Measurements from ENCODE around the gene CUBN.

The CUBN gene

DNA sequence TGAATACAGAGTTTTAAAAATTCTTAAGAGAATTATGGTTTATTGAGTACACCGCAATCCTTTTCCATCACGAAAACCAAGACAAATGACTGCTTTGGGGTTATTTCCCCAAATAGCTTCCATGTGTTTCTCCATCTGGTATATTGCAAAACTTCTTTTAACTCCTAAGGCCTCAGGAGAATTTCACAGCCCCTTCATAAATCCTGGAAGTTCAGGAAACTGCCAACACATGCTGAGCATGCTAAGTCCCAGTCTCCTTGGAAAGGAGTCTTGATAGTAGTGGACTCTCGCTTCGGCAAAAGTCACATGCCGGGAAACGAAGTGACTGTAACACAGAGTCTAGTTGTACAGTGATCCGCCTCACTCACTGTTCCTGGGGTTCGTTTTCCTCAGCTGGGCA lies 224.3 kb downstream of the CUBN start:
- no peak for DNase-seq

DNA sequence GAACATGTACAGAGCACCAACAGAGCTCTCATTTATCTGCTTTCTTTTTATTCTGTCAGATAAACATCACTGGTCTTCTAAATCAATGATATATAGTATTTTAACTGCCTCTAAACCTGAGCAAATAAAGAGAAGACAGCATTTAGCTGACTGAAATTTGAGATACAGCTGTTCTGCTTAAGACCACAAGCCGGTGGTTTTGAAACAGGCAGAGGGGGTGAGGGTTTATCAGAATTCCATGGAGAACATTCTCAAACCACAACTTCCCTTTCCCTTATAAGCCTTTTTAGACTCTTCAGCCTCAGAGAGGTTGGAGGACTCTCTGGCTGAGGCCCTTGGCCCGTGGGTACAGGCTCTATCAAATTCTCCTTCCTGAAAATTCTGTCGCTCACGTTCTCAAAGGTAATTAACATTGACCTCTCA lies 225.0 kb downstream of the CUBN start:
- DNase-seq: peak; percentile 35

DNA sequence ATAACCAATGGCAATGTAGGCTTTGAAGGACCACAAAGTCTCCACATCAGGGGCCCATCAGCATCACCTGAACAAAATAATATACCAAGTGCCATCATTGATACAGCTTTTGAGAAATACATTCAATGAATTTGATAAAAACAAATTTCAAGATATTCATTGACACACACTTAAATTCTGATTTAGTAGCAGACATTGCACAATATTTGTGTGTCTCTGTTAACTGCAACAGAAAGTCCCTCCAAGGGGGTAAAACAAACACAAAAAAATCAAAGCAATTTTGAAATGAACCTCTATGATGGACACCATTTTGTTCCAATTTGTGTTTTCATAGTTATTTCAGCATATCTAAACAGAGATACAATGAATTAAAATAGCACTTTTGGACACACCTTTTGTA lies 225.6 kb downstream of the CUBN start:
- no peak for DNase-seq

DNA sequence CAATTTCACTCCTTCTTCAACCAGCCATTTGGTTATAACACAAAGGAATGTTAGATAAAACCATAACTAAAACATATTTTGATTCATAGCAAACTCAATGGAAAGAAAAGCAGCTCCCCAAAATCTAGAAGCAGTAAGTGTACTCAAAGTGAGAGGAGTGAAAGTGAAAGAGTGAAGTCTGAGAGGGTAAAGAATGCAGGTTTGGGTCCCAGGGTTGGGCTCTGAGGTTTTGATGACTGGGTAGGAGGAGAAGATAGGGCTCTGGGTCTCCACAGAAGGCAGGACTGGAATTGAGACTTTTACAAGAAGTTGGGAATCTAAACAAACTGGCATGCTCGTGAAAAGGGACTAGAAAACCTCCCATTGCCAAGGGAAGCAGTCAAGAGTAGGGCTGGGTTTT lies 227.0 kb downstream of the CUBN start:
- no peak for DNase-seq

DNA sequence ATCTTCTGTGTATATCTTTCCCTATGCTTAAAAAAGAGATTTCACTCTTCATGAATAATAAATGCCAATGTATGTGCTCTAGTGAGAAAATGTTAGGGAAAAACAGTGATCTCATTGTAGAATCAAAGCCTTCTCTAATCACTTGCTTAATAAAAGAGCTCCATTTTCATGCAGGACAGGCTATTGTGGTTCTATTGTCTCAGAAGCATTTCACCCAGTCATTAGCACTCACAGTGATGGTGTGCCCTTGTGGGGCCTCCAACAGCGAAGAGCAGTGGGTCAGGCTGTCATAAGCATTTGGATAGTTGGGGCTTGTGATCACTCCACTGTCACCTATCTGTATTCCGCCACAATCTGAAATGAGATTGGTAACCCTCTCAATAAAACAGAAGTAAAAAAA lies 228.5 kb downstream of the CUBN start:
- no peak for DNase-seq

DNA sequence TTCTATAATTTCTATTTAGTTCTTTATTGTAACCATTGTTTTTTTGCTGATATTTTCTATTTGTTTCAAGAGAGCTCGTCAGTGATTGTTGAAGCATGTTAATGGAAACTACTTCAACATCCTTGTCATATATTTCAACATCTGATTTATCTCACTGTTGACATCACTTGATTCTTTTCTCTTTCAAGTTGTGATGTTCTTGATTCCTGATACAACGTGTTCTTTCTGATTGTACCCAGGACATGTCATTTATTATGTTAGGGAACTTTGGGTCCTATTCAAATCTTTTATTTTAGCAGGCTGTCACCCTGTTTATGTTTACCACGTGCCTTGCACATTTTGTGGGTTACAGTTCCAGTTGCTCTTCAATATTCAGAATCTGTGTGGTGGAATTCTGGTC lies 232.6 kb downstream of the CUBN start:
- no peak for DNase-seq

DNA sequence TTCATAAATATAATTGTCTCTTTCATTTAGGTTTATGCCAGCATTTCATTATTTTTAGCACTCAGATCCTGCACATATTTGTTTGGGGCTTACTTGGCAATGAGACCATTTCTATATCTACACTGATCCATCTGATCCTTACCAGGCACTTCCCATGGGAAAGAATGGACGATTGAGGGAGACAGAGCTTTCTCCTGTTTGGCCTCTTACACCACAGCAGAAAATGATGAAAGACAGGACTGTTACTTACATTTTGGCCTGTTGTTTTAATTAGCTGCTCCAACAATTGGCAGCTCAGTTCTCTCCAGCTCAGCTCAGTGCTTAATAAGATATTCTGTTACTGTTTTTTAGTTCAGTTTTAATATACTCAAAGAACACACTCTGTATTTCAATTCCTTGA lies 234.8 kb downstream of the CUBN start:
- DNase-seq: no peak

DNA sequence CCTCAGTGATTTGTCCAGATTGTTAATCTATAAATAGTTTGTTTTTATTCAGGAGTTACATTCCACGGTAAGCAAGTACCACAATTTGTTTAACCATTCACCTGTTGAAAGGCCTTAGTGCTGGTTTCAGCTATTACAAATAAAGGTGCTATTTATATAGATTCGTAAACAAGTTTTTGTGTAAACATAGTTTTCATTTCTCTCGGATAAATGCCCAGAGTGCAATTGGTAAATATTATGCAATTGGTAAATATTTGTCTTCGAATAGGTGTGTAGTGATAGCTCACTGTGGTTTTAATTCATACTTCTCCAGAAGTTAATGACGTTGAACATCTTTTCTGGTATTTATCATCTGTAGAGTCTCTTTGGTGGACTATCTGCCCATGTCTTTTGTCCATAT lies 235.9 kb downstream of the CUBN start:
- no peak for DNase-seq

DNA sequence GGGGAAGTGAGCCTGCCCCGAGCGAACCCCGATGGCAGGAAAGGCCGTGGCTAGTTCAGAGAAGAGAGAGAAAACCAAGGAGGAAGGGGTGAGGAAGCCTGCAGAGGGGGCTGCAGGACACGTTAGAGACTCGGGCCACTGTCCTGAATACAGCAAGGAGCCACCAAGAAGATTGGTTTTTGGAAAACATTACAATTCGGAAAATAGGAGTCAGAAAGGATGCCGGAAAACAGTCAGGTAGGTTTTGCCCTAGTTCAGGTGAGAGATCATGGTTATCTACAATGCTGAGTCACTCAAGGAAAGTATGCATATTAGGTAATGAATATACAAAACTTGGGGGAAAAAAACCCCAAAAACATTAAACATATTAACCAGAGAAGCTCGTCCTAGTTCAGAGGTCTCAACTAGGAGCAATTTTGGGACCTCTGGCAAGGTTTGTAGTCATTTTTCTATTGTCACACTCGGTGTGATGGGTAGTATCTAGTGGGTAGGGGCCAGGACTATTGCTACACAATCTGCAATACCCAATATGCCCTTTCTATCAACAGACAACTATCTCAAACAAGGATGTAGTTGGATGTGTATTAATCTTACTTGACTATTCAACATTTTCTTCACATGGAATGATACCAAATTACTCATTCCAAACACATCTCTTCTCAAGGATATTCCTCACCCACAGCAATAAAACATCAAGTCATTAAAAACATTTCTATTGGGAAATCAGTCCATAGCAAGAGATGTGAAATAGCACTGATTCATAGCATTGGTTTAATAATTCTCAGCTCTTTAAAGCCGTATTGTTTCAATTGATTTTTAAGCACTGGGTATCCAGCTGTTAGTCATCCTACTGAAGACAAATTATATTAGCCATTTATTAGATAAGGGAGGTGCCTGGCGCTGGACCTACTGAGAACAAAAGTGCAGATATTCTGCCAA lies 238.0 kb downstream of the CUBN start:
- peak; percentile 85 for DNase-seq

DNA sequence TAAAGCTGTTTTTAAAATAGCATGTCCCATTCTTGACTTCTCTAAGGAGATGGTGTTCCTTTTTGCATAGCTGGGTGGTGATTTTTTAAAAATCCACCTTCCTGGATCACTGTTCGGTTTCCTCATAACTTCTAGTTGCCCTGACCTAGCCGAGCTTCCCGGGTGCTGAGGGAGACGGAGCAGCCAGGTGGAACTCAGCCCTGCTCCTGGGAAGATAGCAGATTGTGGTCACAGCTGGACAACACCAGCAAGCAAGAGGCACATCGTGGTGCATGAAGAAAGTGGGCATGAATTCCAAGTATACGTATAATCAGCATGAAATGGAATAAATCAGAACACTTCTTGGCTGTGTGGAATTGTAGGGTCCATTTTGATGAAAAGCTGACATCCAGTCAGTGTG lies 238.9 kb downstream of the CUBN start:
- DNase-seq: no peak

DNA sequence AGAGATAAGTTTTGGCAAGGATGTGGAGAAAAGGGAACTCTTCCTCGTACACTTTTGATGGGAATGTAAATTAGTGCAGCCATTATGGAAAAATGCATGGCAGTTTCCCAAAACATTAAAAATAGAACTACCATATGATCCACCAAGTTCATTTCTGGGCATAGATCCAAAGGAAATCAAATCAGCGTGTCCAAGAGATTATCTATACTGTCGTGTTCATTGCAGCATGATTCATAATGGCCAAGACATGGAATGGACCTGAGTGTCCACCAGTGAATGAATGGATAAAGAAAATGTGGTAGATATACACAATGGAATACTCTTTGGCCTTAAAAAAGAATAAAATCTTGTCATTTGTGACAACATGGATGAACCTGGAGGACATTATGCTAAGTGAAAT lies 242.0 kb downstream of the CUBN start:
- peak; percentile 88 for DNase-seq

DNA sequence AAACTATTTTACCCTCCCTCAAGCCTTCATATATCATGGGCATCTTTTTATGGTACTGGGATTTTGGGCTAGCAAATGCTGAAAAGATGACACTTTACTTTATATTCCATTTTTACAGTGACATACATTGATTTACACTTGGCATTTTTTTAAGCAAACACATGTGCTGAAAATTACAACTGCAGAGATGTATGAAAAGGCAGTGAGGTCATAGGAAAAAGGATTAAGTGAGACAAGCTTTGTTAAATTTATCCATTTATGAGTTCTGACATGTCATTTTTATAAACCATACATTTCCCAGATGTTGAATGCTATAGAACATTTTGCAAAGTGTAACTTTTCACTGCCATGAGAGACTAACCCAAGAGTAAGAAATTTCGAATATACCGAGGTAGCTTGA lies 243.6 kb downstream of the CUBN start:
- no peak for DNase-seq

DNA sequence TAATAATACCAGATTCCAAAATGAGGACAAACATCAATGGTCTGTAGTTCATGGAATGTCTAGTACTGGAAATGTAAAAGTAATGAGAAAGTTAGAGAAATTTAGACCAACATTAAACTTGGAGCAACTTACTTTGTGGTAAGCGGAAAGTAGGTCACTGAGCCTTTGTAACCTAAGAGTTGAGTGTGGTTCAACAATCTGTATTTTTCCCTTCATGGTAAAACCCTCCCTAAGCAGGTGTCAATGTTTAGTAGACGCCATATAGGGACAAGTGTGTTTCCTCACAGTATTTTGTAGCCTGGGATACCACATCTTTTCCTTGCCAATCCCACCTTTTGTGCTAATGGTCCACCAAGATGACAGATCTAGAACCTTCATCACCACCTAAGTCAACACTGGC lies 245.1 kb downstream of the CUBN start:
- no peak for DNase-seq

DNA sequence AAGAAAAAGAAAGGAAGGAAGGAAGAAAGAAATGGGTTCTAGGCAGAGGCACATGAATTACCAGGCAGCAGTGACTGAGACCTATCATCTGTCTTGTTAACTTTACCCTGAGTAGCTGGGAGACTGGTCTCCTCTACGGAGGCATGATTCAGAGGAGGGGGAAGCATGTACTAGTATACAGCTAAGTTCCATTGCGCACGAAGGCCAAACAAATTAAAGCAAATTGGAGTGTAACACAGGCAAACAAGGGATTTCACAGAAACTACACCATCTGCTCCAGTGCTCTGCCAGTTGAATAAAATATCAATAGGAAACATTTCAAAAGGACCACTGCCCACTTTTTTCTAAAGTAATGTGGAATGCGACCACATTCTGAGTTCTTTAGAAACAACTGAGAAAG lies 246.5 kb downstream of the CUBN start:
- DNase-seq: no peak

DNA sequence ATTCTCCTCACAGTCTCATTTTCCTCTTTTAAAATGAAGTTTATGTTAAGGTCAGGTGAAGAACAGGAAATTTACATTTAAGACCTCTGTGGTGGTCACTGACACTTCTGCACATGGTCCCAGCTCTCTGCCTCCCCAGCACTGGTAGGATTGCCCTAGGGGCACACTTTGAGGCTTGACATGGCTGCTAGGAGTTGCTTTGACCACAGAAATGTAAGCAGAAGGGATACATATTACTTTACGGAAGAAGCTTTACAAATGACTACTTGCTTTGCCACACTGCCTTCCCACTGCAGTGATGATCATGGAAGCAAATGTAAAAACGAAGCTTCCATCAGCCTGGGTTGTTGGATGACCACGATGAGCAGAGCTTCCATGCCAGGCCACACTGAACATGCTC lies 259.3 kb downstream of the CUBN start:
- DNase-seq: peak; percentile 65

DNA sequence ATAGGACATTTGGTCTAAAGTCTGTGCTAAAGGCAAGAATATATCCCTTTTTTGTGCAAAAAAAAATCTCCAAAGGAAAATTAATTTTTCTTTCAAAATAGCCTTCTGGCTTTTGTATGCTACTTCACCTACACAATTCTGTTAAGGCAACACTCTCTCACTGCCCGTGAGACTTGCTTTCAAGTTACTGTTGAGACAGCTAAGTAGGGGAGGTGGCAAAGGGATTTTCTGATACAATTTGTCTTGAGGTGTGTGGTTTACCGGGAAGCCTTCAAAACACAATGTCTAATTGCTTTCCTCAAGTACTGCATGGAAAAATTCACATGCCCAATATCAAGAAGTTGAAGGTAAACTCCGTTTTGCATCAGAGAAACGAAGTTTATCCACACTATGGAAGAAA lies 261.6 kb downstream of the CUBN start:
- DNase-seq: no peak

DNA sequence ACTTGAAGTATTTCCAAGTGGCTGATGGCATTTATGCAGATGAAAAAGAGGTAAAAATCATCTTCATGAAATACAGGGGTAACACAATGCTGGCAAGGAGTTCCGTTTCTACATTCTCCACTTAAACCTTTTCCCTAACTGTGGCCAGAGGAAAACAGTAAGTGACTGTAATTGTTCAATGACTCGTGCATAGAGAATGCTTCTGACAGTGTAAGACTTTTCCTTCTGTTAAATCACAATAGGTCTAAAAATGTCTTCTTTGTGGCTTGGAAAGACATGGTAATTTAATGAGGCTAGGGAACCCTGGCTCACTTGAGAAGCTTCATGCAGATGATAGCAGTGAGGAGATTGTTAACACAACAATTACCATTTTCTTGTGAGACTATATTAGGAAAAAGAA lies 262.1 kb downstream of the CUBN start:
- DNase-seq: peak; percentile 58

DNA sequence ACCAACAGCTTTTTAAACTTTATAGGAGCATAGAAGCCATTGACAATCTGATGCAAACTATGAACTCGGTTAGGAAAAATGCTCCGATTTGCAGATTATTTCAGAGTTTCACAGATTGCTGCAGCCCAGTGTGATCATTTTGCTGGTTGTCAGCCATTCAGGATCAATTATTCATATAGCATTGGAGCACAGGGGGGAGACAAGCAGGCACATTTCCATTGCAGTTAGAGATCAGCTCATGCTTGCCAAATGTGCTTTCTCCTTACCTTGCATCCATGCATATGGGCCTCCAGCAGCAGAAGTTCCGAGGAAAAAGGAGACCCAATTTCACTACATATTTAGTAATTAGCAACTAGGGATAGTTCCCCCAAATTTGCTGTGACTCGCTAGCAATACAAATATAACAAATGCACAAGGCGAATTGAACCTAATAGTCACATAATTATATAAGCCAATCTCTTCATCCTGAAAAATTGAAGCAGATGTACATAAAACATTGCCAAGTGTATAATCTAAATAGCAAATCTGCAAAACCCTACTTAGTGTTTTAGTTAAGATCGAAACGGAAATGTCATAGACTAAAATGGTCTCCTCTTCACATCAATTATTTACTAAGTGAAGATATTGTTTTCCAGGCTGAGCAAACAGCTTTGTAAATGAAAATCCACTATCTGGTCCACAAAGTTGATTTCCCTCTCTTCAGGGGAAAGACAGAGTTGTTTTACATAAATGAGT lies 262.9 kb downstream of the CUBN start:
- DNase-seq: no peak

DNA sequence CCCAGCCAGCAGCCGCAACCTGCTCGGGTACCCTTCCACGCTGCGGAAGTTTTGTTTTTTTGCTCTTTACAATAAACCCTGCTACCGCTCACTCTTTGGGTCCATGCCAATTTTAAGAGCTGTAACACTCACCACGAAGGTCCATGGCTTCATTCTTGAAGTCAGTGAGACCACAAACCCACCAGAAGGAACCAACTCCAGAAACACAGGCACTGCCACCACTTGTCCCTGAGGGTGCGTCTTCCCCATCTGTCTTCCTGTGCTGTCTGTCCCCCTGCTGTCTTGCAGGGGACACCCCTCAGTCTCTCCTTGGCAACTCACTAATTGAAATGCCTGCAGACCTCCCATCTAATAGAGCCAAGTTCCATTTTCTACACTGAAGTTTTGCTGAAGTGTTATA lies 263.8 kb downstream of the CUBN start:
- DNase-seq: no peak

DNA sequence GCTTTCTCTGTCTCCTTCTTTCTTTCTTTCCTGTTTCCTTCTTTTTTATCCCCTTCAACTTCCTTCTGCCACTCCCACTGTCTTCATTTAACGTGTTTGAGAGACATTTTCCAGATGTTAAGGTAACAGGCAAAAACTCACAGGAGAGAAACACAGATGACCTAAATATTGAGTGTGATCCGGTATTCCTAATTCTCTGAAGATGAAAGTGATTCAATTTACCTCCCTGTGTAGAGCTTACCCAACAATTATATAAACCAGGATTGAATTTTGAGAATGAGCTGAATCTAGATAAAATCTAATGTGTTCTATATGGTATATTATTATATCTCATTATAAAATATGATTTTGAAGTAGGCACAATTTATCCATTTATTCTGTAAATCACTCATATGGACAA lies 265.8 kb downstream of the CUBN start:
- no peak for DNase-seq

DNA sequence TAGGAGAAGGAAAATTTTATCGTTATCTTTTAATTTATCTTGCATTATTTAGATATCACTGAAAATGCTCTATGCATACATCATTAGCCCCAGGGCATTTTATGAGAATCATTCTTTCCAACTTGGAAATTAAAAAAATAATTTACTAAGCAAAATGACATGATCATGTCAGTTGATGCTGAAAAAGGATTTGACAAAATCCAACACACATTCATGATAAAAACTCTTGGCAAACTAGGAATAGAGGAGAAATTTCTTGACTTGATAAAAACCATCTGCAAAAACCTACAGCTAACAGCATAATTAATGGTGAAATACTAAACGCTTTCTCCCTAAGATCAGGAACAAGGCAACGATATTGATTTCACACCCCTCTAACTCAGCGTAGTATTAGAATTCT lies 272.2 kb downstream of the CUBN start:
- DNase-seq: no peak

DNA sequence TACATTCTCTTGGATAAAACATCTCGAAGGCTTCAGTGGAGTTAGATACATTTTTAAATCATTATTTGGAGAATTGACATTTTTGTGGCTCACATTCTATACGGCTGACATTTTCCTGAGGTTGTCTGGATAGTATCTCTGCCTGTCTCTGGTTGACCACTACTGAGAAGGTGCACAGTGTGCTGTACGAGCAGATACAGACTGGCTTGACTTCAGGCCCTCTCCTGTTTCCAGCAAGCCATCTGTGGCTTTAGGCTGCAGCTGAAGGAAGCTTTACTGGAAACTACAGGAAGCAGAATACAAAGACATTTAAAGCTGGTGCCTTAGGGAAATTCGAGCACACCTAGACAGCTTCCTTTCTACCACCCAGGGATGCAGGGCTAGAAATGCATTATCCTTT lies 273.0 kb downstream of the CUBN start:
- DNase-seq: no peak

DNA sequence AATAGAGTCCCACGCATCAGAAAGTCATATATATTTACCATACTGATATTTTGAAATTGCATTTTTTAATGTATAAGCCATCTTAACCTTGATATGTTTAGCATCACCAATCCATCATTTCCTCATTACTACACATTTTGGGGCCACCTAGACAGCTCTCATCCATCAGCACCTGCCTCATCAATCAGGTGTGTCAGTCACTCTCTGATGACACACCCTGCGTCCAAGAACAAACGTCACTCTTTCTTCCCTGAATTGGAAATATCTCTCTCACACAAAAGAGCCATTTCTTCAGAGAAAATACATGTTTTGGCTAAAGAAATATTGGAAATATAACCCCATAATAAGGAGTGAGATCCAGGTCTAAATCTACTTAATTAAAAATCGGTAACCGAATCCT lies 273.5 kb downstream of the CUBN start:
- DNase-seq: no peak

DNA sequence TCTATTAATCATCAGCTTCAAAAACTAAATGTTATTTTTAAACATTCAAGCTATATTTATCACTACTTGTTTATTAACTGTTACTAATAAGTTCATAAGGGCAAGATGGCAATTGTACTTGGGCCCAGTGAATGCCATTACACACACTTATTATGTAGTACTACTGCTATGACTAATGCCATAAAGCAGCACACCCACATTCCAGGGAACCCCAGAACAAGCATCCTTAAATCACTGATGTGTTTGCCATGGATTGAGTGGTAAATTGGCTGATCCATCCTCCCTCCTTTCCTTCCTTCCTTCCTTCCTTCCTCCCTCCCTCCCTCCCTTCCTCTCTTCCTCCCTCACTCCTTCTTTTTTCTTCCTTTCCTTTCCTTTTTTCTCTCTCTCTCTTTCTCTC lies 275.0 kb downstream of the CUBN start:
- DNase-seq: peak; percentile 72
